GM13977 (cell line): ENCODE data around the gene CXCL3.

Experiments
- DNase-seq: peaks from one replicate; pipeline ENCODE4 v3.0.0; 2012; ENCODE audit warnings: low spot score
- in situ Hi-C: fragments of 300-500 bp; cut with MboI; formaldehyde crosslinking; loops from one replicate; pipeline ENCODE4 v1.12.0; 2022; ENCODE audit warnings: low sequenced_read_pairs, low pct_unique_long_range_greater_than_20kb, mixed read lengths, inconsistent platforms; ENCODE audit not compliant: unreplicated experiment
- TF ChIP-seq, protein P1 (sequence below): IDR thresholded peaks from 2 replicates; pipeline ENCODE4 v1.5.1; 2012; ENCODE audit warnings: mild to moderate bottlenecking, control low read depth; ENCODE audit not compliant: insufficient read depth; ENCODE audit errors: extremely low read depth, missing control alignments

Gene CXCL3

DNA sequence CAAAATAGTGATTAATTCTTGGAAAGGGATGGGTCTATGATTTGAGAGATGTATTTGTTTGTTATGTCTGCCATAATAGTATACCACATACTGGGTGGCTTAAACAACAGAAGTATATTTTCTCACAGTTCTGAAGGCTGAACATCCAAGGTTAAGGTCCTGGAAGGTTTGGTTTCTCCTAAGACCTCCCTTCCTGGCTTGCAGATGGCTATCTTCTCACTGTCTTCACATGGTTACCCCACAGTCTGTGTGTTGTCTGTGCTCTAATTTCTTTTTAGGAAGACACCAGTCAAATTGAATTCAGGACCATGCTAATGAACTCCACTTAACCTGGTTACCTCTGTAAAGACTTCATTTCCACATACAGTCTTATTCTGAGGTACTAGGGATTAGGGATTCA, 34.9 kb upstream of the CXCL3 start:
- TF ChIP-seq, protein P1, sequence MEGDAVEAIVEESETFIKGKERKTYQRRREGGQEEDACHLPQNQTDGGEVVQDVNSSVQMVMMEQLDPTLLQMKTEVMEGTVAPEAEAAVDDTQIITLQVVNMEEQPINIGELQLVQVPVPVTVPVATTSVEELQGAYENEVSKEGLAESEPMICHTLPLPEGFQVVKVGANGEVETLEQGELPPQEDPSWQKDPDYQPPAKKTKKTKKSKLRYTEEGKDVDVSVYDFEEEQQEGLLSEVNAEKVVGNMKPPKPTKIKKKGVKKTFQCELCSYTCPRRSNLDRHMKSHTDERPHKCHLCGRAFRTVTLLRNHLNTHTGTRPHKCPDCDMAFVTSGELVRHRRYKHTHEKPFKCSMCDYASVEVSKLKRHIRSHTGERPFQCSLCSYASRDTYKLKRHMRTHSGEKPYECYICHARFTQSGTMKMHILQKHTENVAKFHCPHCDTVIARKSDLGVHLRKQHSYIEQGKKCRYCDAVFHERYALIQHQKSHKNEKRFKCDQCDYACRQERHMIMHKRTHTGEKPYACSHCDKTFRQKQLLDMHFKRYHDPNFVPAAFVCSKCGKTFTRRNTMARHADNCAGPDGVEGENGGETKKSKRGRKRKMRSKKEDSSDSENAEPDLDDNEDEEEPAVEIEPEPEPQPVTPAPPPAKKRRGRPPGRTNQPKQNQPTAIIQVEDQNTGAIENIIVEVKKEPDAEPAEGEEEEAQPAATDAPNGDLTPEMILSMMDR, result no peak
- in situ Hi-C loops, result no loop called here

DNA sequence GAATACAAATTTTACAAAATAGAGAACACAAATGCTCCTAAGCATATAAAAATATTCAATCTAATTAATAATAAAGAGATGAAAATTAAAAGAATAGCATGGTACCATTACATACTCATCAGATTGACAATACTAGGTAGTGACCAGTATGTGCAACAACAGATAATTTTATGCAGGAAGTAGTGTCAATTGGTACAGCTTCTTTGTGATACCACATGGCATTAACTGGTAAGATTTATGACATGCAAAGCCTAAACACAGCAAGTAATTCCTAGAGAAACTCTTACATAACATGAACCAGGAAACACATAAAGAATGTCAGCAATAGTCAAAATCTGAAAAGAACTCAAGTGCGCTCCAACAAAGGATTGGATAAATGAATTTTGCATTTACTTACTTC, 34.2 kb upstream of the CXCL3 start:
- TF ChIP-seq, protein P1, result no peak
- no peak for DNase-seq
- in situ Hi-C loops, result no loop called here

More for the DNA sequence above, 34.9 kb upstream of the CXCL3 start:
- DNase-seq, result no peak

DNA sequence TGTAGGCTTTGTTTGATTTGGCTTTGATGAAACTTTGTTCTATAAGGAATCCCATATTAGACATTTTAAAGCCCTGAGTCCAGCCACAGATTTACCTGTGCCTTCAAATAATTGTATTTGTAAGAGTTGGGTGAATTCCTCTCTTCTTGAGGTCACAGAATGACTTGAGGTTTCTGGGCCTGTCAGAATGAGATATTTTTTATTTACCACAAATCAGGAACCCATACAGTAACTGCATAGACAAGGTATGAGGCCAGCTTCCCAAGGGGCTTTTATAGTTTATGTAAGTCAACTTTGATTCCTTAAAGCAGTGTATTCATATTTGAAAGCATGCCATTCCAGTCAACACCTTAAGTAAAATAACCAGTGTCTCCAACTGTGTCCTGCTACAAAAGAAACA, 29.1 kb upstream of the CXCL3 start:
- no peak for DNase-seq
- TF ChIP-seq, protein P1, result no peak
- in situ Hi-C loops, result no loop called here

DNA sequence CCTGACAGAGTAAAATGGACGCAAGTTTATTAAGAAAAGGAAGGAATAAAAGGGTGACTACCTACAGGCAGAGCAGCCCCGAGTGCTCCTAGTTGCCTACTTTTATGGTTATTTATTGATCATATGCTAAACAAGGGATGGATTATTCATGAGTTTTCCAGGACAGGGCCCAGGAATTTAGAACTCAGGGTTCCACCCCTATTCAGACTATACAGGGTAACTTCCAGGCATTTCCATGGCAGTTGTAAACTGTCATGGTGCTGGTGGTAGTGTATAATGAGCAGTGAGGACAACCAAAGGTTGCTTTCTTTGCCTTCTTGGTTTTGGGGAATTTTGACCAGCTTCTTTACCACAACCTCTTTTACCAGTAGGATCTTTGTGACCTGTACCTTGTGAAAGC, 27.7 kb upstream of the CXCL3 start:
- in situ Hi-C loops, result no loop called here
- no peak for DNase-seq
- TF ChIP-seq, protein P1, result no peak

DNA sequence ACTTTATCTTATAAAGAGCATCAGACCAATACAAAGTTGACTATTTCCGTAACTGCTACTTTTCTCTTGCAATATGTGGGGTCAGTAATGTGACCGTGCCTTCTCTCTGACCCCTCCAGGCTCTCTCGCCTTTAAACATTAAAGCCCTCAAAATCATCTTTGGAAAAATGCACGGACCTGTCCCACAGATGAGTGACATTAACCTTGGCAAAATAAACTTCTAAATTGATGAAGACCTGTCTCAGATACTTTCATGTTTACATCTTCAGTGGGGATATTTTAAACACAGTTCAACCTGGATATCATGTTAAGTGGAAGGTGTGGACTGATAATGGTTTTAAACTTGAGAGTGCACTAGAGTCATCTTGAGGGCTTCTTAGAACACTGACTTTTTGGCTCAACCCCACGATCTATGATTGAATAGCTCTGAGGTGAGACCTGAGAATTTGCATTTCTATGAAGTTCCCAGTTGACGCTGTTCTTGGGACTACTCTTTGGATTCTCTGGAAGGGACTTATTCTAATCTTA, 26.7 kb upstream of the CXCL3 start:
- no peak for DNase-seq
- TF ChIP-seq, protein P1, result no peak
- in situ Hi-C loops, result no loop called here

DNA sequence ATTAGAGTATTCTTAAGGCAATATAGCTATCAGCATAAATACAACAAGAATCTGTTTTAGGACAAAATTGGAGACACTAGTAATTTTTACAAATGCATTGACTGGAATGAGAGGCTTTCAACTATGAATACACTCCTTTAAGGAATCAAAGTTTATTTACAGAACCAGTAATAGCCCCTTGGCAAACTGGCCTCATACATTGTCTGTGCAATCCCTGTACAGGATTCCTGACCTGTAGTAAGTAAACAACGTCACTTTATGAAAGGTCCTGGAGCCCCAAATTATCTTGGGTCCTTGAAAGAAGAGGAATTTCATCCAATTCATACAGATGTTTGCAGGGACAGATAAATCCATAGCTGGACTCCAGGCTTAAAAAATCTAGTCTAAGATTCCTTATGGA, 25.4 kb upstream of the CXCL3 start:
- TF ChIP-seq, protein P1, result no peak
- in situ Hi-C loops, result no loop called here
- no peak for DNase-seq

DNA sequence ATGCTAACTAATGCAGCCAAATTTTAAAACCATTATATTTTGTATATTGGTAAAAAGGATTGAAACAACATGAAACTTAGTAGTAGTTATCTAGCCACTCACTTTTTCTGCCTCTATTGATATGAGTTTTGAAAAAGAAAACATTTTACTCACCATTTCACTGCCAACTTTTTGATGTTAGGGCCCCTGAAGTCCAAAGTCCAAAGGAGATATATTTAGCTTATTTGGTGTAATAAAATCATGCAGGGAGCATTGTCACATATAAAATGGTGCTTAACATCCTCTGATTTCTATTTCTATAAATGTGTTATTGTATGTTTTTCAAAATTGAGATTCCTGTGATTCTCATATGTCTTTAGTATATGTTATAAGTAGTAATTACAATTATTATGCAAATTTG, 24.5 kb upstream of the CXCL3 start:
- TF ChIP-seq, protein P1, result no peak
- in situ Hi-C loops, result no loop called here
- DNase-seq, result no peak
